GF-D8 (cell line): ENCODE results near the gene TBC1D3I.
"Not testable (repeated sequence)": the region's sequence is repeated elsewhere in the genome, so short reads cannot be mapped to it uniquely, and the experiment has no call there.

Experiments used
- DNase-seq: peaks from one replicate; lab custom pipeline; 2025; lab: John Stamatoyannopoulos, UW

The TBC1D3I gene

GRCh38 chr17:36206486-36206821, 57.9 kb downstream of the TBC1D3I start:
- DNase-seq, result not testable (repeated sequence)

GRCh38 chr17:36205637-36206485, 58.5 kb downstream of the TBC1D3I start:
- DNase-seq, result no peak

GRCh38 chr17:36204724-36205500, 59.5 kb downstream of the TBC1D3I start:
- DNase-seq, result no peak
